Esophagus squamous epithelium (tissue), 5 donors: ENCODE data around the gene TMX3. TPM values are rescaled to one million over a fixed set of nuclear protein-coding genes. Genes with fewer than 3 reads are reported as not detected.
A peak's percentile ranks its signal among the peaks of the same experiment; 100 is the strongest.

Experiments
- DNase-seq: peaks from one replicate; lab custom pipeline; 2025; lab: John Stamatoyannopoulos, UW
- H3K27ac ChIP-seq, 4 donors: fragments of 200-600 bp; sonication (generic); one replicate each; pipeline ENCODE4 v1.5.1; 2016 to 2019; ENCODE audit warnings: mild to moderate bottlenecking in 1 of 4
- H3K27me3 ChIP-seq, 4 donors: fragments of 200-600 bp; sonication (generic); 1 replicate in 3 of 4; 2 replicates in 1 of 4; pipeline versions ENCODE4 v1.5.1 to v1.6.0; 2017 to 2021; ENCODE audit warnings: antibody characterized with exemption in 1 of 4
- H3K36me3 ChIP-seq, 3 donors: fragments of 200-600 bp; sonication (generic); one replicate each; pipeline ENCODE4 v1.5.1; 2016 to 2019
- H3K4me1 ChIP-seq, 3 donors: fragments of 200-600 bp; sonication (generic); one replicate each; pipeline ENCODE4 v1.5.1; 2017 to 2019
- H3K4me3 ChIP-seq, 4 donors: fragments of 200-600 bp; sonication (generic); 1 replicate in 3 of 4; 2 replicates in 1 of 4; pipeline ENCODE4 v1.5.1; 2016 to 2019; ENCODE audit warnings: mild to moderate bottlenecking in 2 of 4, moderate library complexity in 1 of 4
- H3K9me3 ChIP-seq, 3 donors: fragments of 200-600 bp; sonication (generic); one replicate each; pipeline ENCODE4 v1.5.1; 2016 to 2019
- CTCF ChIP-seq, 6 experiments: fragments of 450-650 bp in 4 of 6; fragments of 200-600 bp in 2 of 6; sonication (generic) in 2 of 6; IDR thresholded peaks; one replicate each; pipeline ENCODE4 v1.5.1; 2016 to 2019; ENCODE audit warnings: antibody characterized with exemption in 6 of 6, mild to moderate bottlenecking in 4 of 6, moderate library complexity in 4 of 6
- POLR2A ChIP-seq, 4 donors: fragments of 450-650 bp; IDR thresholded peaks; one replicate each; pipeline ENCODE4 v1.6.1; 2017; ENCODE audit warnings: antibody characterized with exemption in 4 of 4, mild to moderate bottlenecking in 4 of 4, moderate library complexity in 3 of 4
- WGBS, 2 donors: methylation state at CpG; one replicate each; pipeline ENCODE4 v1.1.5; 2018; 5-methylcytosine and 5-hydroxymethylcytosine counted together
- intact Hi-C: fragments of 100-400 bp; cut with DNase I; formaldehyde crosslinking; loops from one replicate; pipeline ENCODE4 v1.15.0; 2022
- total RNA-seq, 4 donors: library from RNA; depleted of rRNA; stranded (reverse); fragments of >200 nt; gene quantifications; one replicate each; pipeline ENCODE4 v1.1.0, GENCODE V29; 2016
- donor health status: DM: yes; HTN: yes; CAD: no.

Gene TMX3
- total RNA-seq, 4 donors from 2014 or later = 12.7 to 37.8 (median 25.6) TPM

- Histone ChIP-seq H3K27me3 (no peaks in the 10 kb centered on the region), H3K9me3 (no peaks in the 10 kb centered on the region), H3K4me3 (no peak overlapping the region), H3K36me3 (no peaks in the 10 kb centered on the region), H3K27ac (peak overlapping the region in 1 of 4 donors; percentile 5), H3K4me1 (peaks cover 0 to 13% (median 0%) of the 10 kb centered on the region in 3 donors)
- WGBS, 2 donors = 100% methylated on average over 2 of the region's 3 CpGs; no CpG with 5 or more reads in 1 of the 2 donors
- intact Hi-C loops = no loop called here
- no peak for DNase-seq
- TF ChIP-seq CTCF (IDR thresholded peaks at IDR 0.05) = no peak
Observed at GRCh38 chr18:68723539-68723938, 8.6 kb upstream of the TMX3 start.

- TF ChIP-seq POLR2A (IDR thresholded peaks at IDR 0.05) (no peak), CTCF (IDR thresholded peaks at IDR 0.05) (no peak)
- H3K27ac ChIP-seq = peak overlapping the region; percentile 5 to 68 (median 50)
- DNase-seq = no peak
Observed at GRCh38 chr18:68722821-68723220, 7.9 kb upstream of the TMX3 start.

GRCh38 chr18:68721681-68722583 lies 7.0 kb upstream of the TMX3 start:
- TF ChIP-seq POLR2A (IDR thresholded peaks at IDR 0.05) (no peak), CTCF (IDR thresholded peaks at IDR 0.05) (no peak)
- H3K4me3 ChIP-seq = peak overlapping the region; percentile 5 to 55 (median 30)
- peak overlapping the region; percentile 34 to 76 (median 67) for H3K27ac ChIP-seq
- H3K27me3 ChIP-seq = no peaks in the 10 kb centered on the region
- H3K9me3 ChIP-seq = no peaks in the 10 kb centered on the region
- H3K4me1 ChIP-seq = peaks cover 0 to 13% (median 0%) of the 10 kb centered on the region in 3 donors
- whole genome bisulfite sequencing, 2 donors = 14 to 41% methylated on average over 8 of the region's 8 CpGs
- DNase-seq = no peak
- intact Hi-C loops = no loop called here
- H3K36me3 ChIP-seq = no peaks in the 10 kb centered on the region

More at GRCh38 chr18:68722821-68723220, 7.9 kb upstream of the TMX3 start:
- Histone ChIP-seq H3K27me3 (no peaks in the 10 kb centered on the region), H3K9me3 (no peaks in the 10 kb centered on the region), H3K36me3 (no peaks in the 10 kb centered on the region), H3K4me3 (no peak overlapping the region), H3K4me1 (peaks cover 0 to 13% (median 0%) of the 10 kb centered on the region in 3 donors)
- intact Hi-C loops = no loop called here
- WGBS, 2 donors = 85 to 90% methylated on average over 1 of the region's 1 CpG

GRCh38 chr18:68714366-68714711 lies 569 bp downstream of the TMX3 start:
- H3K4me1 ChIP-seq = peaks cover 0 to 31% (median 11%) of the 10 kb centered on the region in 3 donors

More at GRCh38 chr18:68714366-68714711, 569 bp downstream of the TMX3 start:
- peak overlapping the region; percentile 85 to 88 (median 86) for H3K27ac ChIP-seq
- intact Hi-C loops = no loop called here
- 0% methylated on average over 9 of the region's 14 CpGs for WGBS, 2 donors
- H3K36me3 ChIP-seq = peaks cover 0 to 33% (median 3%) of the 10 kb centered on the region in 3 donors
- no peaks in the 10 kb centered on the region for H3K9me3 ChIP-seq
- no peak for DNase-seq
- H3K27me3 ChIP-seq = no peaks in the 10 kb centered on the region
- H3K4me3 ChIP-seq = peak overlapping the region; percentile 86 to 94 (median 89)
- no peak for TF ChIP-seq CTCF (IDR thresholded peaks at IDR 0.05)
